ENCODE results near the gene GRIP1. TPM values are rescaled to one million over a fixed set of nuclear protein-coding genes. Genes with fewer than 3 reads are reported as not detected.

The GRIP1 gene
- total RNA-seq, 6 donors from 2014 or later = 0.33 to 5.2 (median 1.7) TPM

- ATAC-seq (ENCODE audit: low FRiP score in 2 of 2) = no peak
- H3K36me3 ChIP-seq = no peaks in the 10 kb centered on the region
- no peaks in the 10 kb centered on the region for H3K27me3 ChIP-seq
- H3K4me1 ChIP-seq = no peaks in the 10 kb centered on the region
- no peak for TF ChIP-seq POLR2A (IDR thresholded peaks at IDR 0.05)
- no peak for TF ChIP-seq POLR2AphosphoS5 (IDR thresholded peaks at IDR 0.05)
- no peak for TF ChIP-seq EP300 (IDR thresholded peaks at IDR 0.05)
- TF ChIP-seq, protein P1, sequence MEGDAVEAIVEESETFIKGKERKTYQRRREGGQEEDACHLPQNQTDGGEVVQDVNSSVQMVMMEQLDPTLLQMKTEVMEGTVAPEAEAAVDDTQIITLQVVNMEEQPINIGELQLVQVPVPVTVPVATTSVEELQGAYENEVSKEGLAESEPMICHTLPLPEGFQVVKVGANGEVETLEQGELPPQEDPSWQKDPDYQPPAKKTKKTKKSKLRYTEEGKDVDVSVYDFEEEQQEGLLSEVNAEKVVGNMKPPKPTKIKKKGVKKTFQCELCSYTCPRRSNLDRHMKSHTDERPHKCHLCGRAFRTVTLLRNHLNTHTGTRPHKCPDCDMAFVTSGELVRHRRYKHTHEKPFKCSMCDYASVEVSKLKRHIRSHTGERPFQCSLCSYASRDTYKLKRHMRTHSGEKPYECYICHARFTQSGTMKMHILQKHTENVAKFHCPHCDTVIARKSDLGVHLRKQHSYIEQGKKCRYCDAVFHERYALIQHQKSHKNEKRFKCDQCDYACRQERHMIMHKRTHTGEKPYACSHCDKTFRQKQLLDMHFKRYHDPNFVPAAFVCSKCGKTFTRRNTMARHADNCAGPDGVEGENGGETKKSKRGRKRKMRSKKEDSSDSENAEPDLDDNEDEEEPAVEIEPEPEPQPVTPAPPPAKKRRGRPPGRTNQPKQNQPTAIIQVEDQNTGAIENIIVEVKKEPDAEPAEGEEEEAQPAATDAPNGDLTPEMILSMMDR (IDR thresholded peaks at IDR 0.05) = no peak
- WGBS, 2 donors = 67 to 73% methylated on average over 2 of the region's 2 CpGs
- DNase-seq = no peak
- H3K4me3 ChIP-seq = no peak overlapping the region
- H3K9me3 ChIP-seq = no peaks in the 10 kb centered on the region
- H3K27ac ChIP-seq = no peak overlapping the region
These were observed 129.9 kb downstream of the GRIP1 start for GRCh38 chr12:66549050-66549389.

GRCh38 chr12:66548338-66549049 is 130.4 kb downstream of the GRIP1 start:
- TF ChIP-seq POLR2A (IDR thresholded peaks at IDR 0.05) (no peak), EP300 (IDR thresholded peaks at IDR 0.05) (no peak), POLR2AphosphoS5 (IDR thresholded peaks at IDR 0.05) (no peak)
- TF ChIP-seq, protein P1 (IDR thresholded peaks at IDR 0.05) = no peak
- no peak for DNase-seq
- WGBS, 2 donors = 67 to 71% methylated on average over 4 of the region's 4 CpGs
- no peak overlapping the region for H3K4me3 ChIP-seq
- H3K27me3 ChIP-seq = no peaks in the 10 kb centered on the region
- H3K27ac ChIP-seq = no peak overlapping the region
- H3K36me3 ChIP-seq = no peaks in the 10 kb centered on the region
- no peaks in the 10 kb centered on the region for H3K4me1 ChIP-seq
- ATAC-seq (ENCODE audit: low FRiP score in 2 of 2) = no peak
- H3K9me3 ChIP-seq = no peaks in the 10 kb centered on the region

DNA sequence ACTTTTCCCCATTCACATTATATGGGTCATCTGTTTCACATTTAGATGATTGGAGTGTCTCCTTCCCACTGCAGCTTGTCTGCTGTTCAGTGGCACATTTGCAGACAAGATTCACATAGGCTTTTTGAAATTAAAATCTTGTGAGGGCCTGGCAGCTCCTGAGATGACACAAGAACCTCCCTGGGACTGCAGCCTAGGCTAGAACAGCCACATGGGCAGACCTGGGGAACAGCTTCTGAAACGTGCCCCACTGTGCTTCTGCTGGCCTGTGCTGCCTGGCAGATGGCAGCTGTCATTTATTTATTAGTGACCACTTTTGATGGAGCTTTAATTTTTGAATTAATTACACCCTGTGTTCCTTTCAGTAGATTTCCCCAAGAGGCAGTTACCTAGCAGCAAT is 137.4 kb downstream of the GRIP1 start:
- H3K27ac ChIP-seq = no peak overlapping the region
- H3K27me3 ChIP-seq = no peaks in the 10 kb centered on the region
- no peaks in the 10 kb centered on the region for H3K9me3 ChIP-seq
- TF ChIP-seq EP300 (IDR thresholded peaks at IDR 0.05) (no peak), POLR2A (IDR thresholded peaks at IDR 0.05) (no peak), POLR2AphosphoS5 (IDR thresholded peaks at IDR 0.05) (no peak)
- TF ChIP-seq, protein P1 (IDR thresholded peaks at IDR 0.05) = no peak
- H3K4me3 ChIP-seq = no peak overlapping the region
- DNase-seq (no peak), ATAC-seq (ENCODE audit: low FRiP score in 2 of 2) (no peak)
- no peaks in the 10 kb centered on the region for H3K4me1 ChIP-seq
- whole genome bisulfite sequencing, 2 donors = 56 to 70% methylated on average over 1 of the region's 1 CpG
- no peaks in the 10 kb centered on the region for H3K36me3 ChIP-seq

- Histone ChIP-seq H3K36me3 (no peaks in the 10 kb centered on the region), H3K9me3 (no peaks in the 10 kb centered on the region), H3K27ac (no peak overlapping the region), H3K27me3 (no peaks in the 10 kb centered on the region), H3K4me1 (no peaks in the 10 kb centered on the region), H3K4me3 (no peak overlapping the region)
- TF ChIP-seq POLR2AphosphoS5 (IDR thresholded peaks at IDR 0.05) = no peak
- TF ChIP-seq, protein P1 (IDR thresholded peaks at IDR 0.05) = no peak
- no peak for TF ChIP-seq EP300 (IDR thresholded peaks at IDR 0.05)
- no peak for TF ChIP-seq POLR2A (IDR thresholded peaks at IDR 0.05)
- DNase-seq = no peak
- ATAC-seq (ENCODE audit: low FRiP score in 2 of 2) = no peak
These were observed 139.4 kb downstream of the GRIP1 start for GRCh38 chr12:66539431-66539830.

GRCh38 chr12:66538970-66539369 is 139.9 kb downstream of the GRIP1 start:
- Histone ChIP-seq H3K4me3 (no peak overlapping the region), H3K27ac (no peak overlapping the region), H3K9me3 (no peaks in the 10 kb centered on the region), H3K36me3 (no peaks in the 10 kb centered on the region), H3K4me1 (no peaks in the 10 kb centered on the region), H3K27me3 (no peaks in the 10 kb centered on the region)
- DNase-seq (no peak), ATAC-seq (ENCODE audit: low FRiP score in 2 of 2) (no peak)
- WGBS, 2 donors = 87 to 90% methylated on average over 4 of the region's 4 CpGs
- TF ChIP-seq EP300 (IDR thresholded peaks at IDR 0.05) (no peak), POLR2AphosphoS5 (IDR thresholded peaks at IDR 0.05) (no peak), POLR2A (IDR thresholded peaks at IDR 0.05) (no peak)
- TF ChIP-seq, protein P1 (IDR thresholded peaks at IDR 0.05) = no peak
